ENCODE data around the gene ALDH2. TPM values are rescaled to one million over a fixed set of nuclear protein-coding genes. Genes with fewer than 3 reads are reported as not detected.
A peak's percentile ranks its signal among the peaks of the same experiment; 100 is the strongest.

The ALDH2 gene
- total RNA-seq, 2 donors from 2014 or later = 107 to 164 TPM

DNA sequence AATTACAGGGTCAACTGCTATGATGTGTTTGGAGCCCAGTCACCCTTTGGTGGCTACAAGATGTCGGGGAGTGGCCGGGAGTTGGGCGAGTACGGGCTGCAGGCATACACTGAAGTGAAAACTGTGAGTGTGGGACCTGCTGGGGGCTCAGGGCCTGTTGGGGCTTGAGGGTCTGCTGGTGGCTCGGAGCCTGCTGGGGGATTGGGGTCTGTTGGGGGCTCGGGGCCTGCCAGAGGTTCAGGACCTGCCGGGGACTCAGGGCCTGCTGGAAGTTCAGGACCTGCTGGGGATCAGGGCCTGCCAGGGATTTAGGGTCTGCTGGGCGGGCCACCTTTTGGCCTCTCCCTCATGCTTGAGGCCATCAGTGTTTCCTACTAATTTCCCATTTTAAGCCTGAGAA lies 37.1 kb downstream of the ALDH2 start:
- Histone ChIP-seq H3K27ac (no peak overlapping the region), H3K36me3 (peaks cover 8 to 16% of the 10 kb centered on the region in 2 donors), H3K4me1 (replicated peaks) (no peaks in the 10 kb centered on the region), H3K4me3 (no peak overlapping the region), H3K27me3 (replicated peaks; ENCODE audit: insufficient read depth) (no peaks in the 10 kb centered on the region), H3K9me3 (no peaks in the 10 kb centered on the region)
- 93% methylated on average over 8 of the region's 8 CpGs for WGBS
- TF ChIP-seq POLR2A (IDR thresholded peaks at IDR 0.05) = no peak
- TF ChIP-seq, protein P1, sequence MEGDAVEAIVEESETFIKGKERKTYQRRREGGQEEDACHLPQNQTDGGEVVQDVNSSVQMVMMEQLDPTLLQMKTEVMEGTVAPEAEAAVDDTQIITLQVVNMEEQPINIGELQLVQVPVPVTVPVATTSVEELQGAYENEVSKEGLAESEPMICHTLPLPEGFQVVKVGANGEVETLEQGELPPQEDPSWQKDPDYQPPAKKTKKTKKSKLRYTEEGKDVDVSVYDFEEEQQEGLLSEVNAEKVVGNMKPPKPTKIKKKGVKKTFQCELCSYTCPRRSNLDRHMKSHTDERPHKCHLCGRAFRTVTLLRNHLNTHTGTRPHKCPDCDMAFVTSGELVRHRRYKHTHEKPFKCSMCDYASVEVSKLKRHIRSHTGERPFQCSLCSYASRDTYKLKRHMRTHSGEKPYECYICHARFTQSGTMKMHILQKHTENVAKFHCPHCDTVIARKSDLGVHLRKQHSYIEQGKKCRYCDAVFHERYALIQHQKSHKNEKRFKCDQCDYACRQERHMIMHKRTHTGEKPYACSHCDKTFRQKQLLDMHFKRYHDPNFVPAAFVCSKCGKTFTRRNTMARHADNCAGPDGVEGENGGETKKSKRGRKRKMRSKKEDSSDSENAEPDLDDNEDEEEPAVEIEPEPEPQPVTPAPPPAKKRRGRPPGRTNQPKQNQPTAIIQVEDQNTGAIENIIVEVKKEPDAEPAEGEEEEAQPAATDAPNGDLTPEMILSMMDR (IDR thresholded peaks at IDR 0.05) = no peak
- TF ChIP-seq POLR2AphosphoS5 (IDR thresholded peaks at IDR 0.05) = no peak
- intact Hi-C loops (cut with DNase I) = no loop called here
- no peak for DNase-seq (ENCODE audit: low spot score)

DNA sequence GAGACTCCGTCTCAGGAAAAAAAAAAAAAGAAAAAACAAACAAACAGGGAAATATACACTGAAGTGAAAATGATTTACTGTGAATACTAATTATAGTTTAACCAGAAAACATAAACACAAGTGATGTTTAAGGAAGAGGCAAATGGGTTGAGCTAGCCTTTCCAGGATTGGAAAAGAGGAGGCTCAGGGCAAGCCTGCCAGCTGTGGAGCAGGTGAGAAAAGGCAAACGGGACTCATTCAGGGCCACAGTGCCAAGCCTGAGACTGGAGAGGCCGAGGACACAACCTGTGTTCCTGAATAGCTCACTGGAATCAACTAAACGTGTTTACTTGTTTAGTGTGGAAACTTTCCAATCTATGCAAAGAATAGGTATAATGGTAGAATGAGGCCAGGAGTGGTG lies 39.6 kb downstream of the ALDH2 start:
- Histone ChIP-seq H3K27me3 (replicated peaks; ENCODE audit: insufficient read depth) (no peaks in the 10 kb centered on the region), H3K36me3 (peaks cover 0 to 17% of the 10 kb centered on the region in 2 donors), H3K4me3 (no peak overlapping the region), H3K4me1 (replicated peaks) (no peaks in the 10 kb centered on the region), H3K27ac (no peak overlapping the region), H3K9me3 (no peaks in the 10 kb centered on the region)
- TF ChIP-seq, protein P1 (IDR thresholded peaks at IDR 0.05) = no peak
- TF ChIP-seq POLR2AphosphoS5 (IDR thresholded peaks at IDR 0.05) = no peak
- no peak for TF ChIP-seq POLR2A (IDR thresholded peaks at IDR 0.05)
- 77% methylated on average over 4 of the region's 4 CpGs for WGBS
- DNase-seq (ENCODE audit: low spot score) = no peak
- intact Hi-C loops (cut with DNase I) = no loop called here

DNA sequence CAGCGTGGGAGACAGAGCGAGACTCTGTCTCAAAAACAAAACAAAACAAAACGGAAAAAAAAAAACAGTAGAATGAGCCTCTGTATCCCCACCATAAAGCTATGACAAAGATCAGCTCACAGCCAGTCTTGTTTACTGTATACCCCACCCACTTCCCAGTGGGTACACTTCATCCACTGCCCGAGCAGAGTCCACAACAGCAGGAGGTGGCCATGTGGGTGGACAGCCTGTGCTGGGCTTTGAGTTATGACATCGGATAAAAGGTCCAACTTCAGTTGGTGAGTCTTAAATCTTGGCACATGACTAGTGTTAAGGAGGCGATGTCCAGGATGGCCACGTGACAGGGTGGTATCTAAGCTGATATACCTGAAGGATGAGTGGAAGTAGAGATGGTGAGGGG lies 40.5 kb downstream of the ALDH2 start:
- WGBS = 89% methylated on average over 7 of the region's 7 CpGs
- intact Hi-C loops (cut with DNase I) = no loop called here

DNA sequence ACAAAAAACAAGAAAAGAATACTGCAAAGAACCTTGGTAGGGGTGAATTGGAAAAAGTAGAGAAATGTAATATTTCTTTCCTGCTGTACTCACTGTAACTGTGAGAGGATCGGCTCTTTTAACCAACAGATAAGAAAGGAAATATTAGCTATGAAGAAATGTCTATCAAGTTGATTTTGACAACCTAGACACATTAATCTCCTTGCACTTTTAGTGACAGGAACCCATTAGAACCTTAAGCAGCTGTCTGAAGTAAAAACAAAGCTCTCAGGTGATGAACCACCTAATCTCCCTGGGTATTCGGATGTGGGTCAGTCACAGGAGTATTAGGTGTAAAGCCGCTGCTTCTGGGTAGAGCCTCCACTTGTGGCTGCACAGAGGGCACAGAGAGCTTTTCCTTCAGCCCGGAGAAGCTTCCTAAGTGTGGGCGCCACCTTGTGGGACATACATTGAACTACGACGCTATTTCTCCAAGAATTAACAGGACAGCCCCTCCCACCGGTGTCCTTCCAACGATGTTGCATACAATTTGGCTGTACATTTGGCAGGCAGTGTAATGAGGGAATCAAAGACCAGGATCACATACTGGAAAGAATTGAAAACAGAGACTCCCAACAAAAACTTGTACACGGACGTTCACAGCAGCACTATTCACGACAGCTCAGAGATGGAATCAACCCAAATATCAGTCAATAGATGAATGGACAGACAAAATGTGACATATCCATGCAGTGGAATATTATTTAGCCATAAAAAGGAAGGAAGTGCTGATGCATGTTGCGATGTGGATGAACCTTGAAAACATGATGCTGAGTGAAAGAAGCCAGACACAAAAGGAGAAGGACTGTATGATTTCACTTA lies 46.4 kb downstream of the ALDH2 start:
- no peak overlapping the region for H3K27ac ChIP-seq
- intact Hi-C loops (cut with DNase I) = loop anchor here (1.0 to 5.0 kb wide), 2 partner anchors 46 to 60 kb away; partner anchors contain the start of gene ALDH2
- DNase-seq (ENCODE audit: low spot score) = peak; percentile 81
- no peaks in the 10 kb centered on the region for H3K27me3 ChIP-seq (replicated peaks; ENCODE audit: insufficient read depth)
- TF ChIP-seq, protein P1 (IDR thresholded peaks at IDR 0.05) = peak; percentile 52 to 93 (median 86)
- TF ChIP-seq POLR2AphosphoS5 (IDR thresholded peaks at IDR 0.05) = peak; percentile 74
- TF ChIP-seq POLR2A (IDR thresholded peaks at IDR 0.05) = no peak
- no peak overlapping the region for H3K4me3 ChIP-seq
- WGBS = 19% methylated on average over 13 of the region's 13 CpGs
- H3K36me3 ChIP-seq = peaks cover 0 to 12% of the 10 kb centered on the region in 2 donors
- H3K4me1 ChIP-seq (replicated peaks) = no peaks in the 10 kb centered on the region
- H3K9me3 ChIP-seq = no peaks in the 10 kb centered on the region

More for the DNA sequence above, 40.5 kb downstream of the ALDH2 start:
- no peaks in the 10 kb centered on the region for H3K27me3 ChIP-seq (replicated peaks; ENCODE audit: insufficient read depth)
- no peaks in the 10 kb centered on the region for H3K4me1 ChIP-seq (replicated peaks)
- H3K4me3 ChIP-seq = no peak overlapping the region
- no peak for TF ChIP-seq POLR2A (IDR thresholded peaks at IDR 0.05)
- TF ChIP-seq POLR2AphosphoS5 (IDR thresholded peaks at IDR 0.05) = no peak
- no peak overlapping the region for H3K27ac ChIP-seq
- peaks cover 0 to 13% of the 10 kb centered on the region in 2 donors for H3K36me3 ChIP-seq
- no peaks in the 10 kb centered on the region for H3K9me3 ChIP-seq
- no peak for DNase-seq (ENCODE audit: low spot score)

DNA sequence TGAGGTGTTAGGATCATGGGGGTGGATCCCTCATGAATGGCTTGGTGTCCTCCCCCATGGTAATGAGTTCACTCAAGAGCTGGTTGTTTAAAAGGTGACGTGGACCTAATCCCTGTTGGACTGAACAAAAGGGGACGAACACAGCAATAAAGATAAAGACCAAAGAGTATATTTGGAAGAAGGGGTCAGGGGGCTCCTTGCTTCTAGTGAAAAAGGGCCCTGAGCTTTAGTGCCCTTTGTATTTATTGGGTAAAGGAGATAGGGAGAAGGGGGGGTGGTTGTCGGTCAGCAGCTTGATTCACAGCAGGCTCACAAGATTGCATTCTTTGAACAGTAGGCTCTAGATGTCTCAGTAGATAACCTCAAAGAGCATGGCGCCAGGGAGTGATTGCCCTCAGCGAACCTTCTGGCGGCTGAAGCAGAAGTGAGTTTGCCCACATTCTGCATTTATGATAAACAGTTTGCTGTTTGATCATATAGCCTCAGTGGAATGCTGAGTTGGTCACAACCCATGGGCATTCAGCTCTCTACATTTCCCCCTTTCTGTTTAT lies 49.4 kb downstream of the ALDH2 start:
- TF ChIP-seq, protein P1 (IDR thresholded peaks at IDR 0.05) = no peak
- TF ChIP-seq POLR2A (IDR thresholded peaks at IDR 0.05) = no peak
- no peak for TF ChIP-seq POLR2AphosphoS5 (IDR thresholded peaks at IDR 0.05)
- Histone ChIP-seq H3K4me1 (replicated peaks) (no peaks in the 10 kb centered on the region), H3K9me3 (no peaks in the 10 kb centered on the region), H3K27me3 (replicated peaks; ENCODE audit: insufficient read depth) (no peaks in the 10 kb centered on the region), H3K4me3 (no peak overlapping the region), H3K36me3 (no peaks in the 10 kb centered on the region), H3K27ac (no peak overlapping the region)
- intact Hi-C loops (cut with DNase I) = no loop called here
- WGBS = 63% methylated on average over 6 of the region's 6 CpGs
- DNase-seq (ENCODE audit: low spot score) = no peak
